ENCODE data around the gene ACOT9.
"Not testable (repeated sequence)": the region's sequence is repeated elsewhere in the genome, so short reads cannot be mapped to it uniquely, and the experiment has no call there.

GRCh38 chrX:23676486-23676885 is 66.6 kb downstream of the ACOT9 start:
- not testable (repeated sequence) for TF ChIP-seq CTCF, POLR2A (IDR thresholded peaks at IDR 0.05)
